Stimulated activated CD4-positive, alpha-beta T cell treated with anti-CD3 and anti-CD28 coated beads, TNF-alpha, amount 100 ng/mL, for 48 hours (primary cell): ENCODE data around the gene MTHFSD.

Source experiments
- DNase-seq, 3 donors: peaks; one replicate each; pipeline ENCODE4 v3.0.0-alpha.2; 2020; ENCODE audit warnings: low read depth in 3 of 3

MTHFSD gene

GRCh38 chr16:86584071-86584685 lies 29.1 kb upstream of the MTHFSD start:
- DNase-seq: no peak

GRCh38 chr16:86581458-86581857 lies 26.4 kb upstream of the MTHFSD start:
- no peak for DNase-seq

GRCh38 chr16:86580791-86581170 lies 25.7 kb upstream of the MTHFSD start:
- DNase-seq: no peak

GRCh38 chr16:86580063-86580790 lies 25.2 kb upstream of the MTHFSD start:
- no peak for DNase-seq

GRCh38 chr16:86579268-86580062 lies 24.4 kb upstream of the MTHFSD start:
- no peak for DNase-seq

GRCh38 chr16:86578611-86579267 lies 23.7 kb upstream of the MTHFSD start:
- DNase-seq: no peak

- no peak for DNase-seq
Measured at GRCh38 chr16:86578061-86578599, 23.1 kb upstream of the MTHFSD start, which contains the start of gene FOXL1. FOXL1 (plus strand) TSS chr16:86578549; CDS start chr16:86578724, 175 bp downstream.

- DNase-seq: no peak
Measured at GRCh38 chr16:86577314-86577971, 22.4 kb upstream of the MTHFSD start.

- no peak for DNase-seq
Measured at GRCh38 chr16:86576591-86577313, 21.7 kb upstream of the MTHFSD start.

- peak in 1 of 3 donors; percentile 50 for DNase-seq
Measured at GRCh38 chr16:86575754-86576557, 20.9 kb upstream of the MTHFSD start.

GRCh38 chr16:86575095-86575685 lies 20.2 kb upstream of the MTHFSD start:
- DNase-seq: no peak

GRCh38 chr16:86574646-86575045 lies 19.6 kb upstream of the MTHFSD start:
- DNase-seq: no peak

GRCh38 chr16:86573646-86574508 lies 18.8 kb upstream of the MTHFSD start:
- DNase-seq: no peak

- DNase-seq: no peak
Measured at GRCh38 chr16:86573215-86573614, 18.2 kb upstream of the MTHFSD start.

GRCh38 chr16:86572606-86573005 lies 17.6 kb upstream of the MTHFSD start:
- DNase-seq: no peak

- no peak for DNase-seq
Measured at GRCh38 chr16:86572041-86572521, 17.0 kb upstream of the MTHFSD start.

- DNase-seq: no peak
Measured at GRCh38 chr16:86571530-86571915, 16.5 kb upstream of the MTHFSD start.
